Stimulated activated CD8-positive, alpha-beta memory T cell treated with anti-CD3 and anti-CD28 coated beads, Interleukin-12 subunit alpha, Interleukin-12 subunit beta, amount 100 ng/mL, for 24 hours (primary cell): ENCODE data around the gene NUDT4.
A peak's percentile ranks its signal among the peaks of the same experiment; 100 is the strongest.
"Not testable (repeated sequence)": the region's sequence is repeated elsewhere in the genome, so short reads cannot be mapped to it uniquely, and the experiment has no call there.

Experiments
- DNase-seq: peaks from one replicate; pipeline ENCODE4 v3.0.0-alpha.2; 2020; ENCODE audit errors: extremely low read depth

NUDT4 gene

DNA sequence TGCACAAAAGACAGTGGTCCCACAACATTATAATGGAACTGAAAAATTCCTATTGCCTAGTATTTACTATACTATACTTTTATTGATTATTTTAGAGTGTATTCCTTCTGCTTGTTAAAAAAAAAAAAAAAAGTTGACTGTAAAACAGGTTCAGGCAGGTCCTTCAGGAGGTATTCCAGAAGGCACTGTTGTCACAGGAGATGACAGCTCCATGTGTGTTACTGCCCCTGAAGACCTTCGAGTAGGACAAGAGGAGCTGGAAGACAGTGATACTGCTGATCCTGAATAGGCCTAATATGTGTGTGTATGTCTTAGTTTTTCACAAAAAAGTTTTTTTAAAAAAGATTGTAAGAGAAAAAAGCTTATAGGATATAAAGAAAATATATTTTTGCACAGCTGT is 51.7 kb downstream of the NUDT4 start:
- DNase-seq = no peak

DNA sequence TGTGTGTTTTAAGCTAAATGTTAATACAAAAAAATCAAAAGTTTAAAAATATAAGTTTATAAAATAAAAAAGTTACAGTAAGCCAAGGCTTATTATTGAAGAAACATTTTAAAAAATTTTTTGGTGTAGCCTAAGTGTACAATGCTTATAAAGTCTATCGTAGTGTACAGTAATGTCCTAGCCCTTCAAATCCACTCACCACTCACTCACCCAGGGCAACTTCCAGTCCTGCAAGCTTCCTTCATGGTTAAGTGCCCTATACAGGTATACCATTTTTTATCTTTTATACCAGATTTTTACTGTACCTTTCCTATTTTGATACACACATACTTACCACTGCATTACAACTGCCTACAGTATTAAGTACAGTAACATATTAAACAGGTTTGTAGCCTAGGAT is 52.1 kb downstream of the NUDT4 start:
- DNase-seq = no peak

DNA sequence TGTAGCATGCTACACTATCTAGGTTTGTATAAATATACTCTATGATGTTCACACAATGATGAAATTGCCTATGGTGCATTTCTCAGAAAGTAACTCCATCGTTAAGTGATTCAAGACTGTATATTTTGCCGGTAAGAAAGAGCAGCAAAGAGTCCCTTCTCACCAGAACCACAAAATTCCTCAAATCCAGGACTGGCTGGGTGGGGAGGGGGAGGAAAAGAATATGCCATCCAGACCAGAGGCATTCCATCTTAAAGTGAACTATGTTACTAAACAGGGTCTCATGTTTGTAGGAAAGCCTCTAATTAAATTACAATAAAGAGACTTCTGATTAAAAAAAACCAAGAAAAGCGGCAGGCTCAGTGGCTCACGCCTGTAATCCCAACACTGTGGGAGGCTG is 52.6 kb downstream of the NUDT4 start:
- DNase-seq = no peak

DNA sequence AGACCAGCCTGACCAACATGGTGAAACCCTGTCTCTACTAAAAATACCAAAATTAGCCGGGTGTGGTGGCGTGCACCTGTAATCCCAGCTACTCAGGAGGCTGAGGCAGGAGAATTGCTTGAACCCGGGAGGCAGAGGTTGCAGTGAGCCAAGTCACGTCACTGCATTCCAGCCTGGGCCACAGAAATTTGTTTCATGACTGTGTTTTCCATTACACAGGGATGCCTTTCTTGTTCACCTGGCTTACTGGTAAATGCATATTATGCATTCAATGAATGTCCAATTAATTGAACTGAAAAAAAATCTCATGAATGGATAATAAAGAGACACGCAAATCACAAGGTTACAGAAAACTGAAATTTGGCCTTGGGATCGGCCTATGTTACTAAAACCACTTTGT is 54.3 kb downstream of the NUDT4 start:
- DNase-seq = not testable (repeated sequence)

DNA sequence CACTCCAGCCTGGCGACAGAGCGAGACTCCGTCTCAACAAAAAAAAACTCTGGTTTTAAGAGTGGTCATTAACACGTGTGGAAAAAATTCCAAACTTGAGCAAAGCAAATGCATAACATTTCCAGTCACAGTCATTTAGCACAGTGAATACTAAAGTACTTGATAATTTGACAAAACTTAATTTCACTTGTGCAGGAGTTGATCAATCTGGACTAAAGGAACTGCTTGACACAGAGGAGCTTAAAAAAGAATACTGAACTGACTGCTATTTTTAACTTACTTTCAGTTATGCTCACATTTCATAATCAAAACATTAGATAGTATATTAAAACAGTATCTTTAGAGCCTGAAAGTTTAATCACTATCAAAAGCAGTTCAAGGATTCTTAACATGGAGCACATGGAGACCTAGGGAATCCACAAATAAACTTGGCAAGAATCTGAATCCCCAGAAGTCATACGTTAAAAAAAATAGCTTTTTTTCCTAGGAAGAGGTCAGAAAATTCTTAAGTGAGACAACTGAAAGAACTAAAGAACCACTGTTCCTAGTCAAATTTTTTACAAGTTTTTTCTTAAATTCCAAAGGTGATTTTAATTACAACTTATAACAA is 56.6 kb downstream of the NUDT4 start:
- DNase-seq = no peak

DNA sequence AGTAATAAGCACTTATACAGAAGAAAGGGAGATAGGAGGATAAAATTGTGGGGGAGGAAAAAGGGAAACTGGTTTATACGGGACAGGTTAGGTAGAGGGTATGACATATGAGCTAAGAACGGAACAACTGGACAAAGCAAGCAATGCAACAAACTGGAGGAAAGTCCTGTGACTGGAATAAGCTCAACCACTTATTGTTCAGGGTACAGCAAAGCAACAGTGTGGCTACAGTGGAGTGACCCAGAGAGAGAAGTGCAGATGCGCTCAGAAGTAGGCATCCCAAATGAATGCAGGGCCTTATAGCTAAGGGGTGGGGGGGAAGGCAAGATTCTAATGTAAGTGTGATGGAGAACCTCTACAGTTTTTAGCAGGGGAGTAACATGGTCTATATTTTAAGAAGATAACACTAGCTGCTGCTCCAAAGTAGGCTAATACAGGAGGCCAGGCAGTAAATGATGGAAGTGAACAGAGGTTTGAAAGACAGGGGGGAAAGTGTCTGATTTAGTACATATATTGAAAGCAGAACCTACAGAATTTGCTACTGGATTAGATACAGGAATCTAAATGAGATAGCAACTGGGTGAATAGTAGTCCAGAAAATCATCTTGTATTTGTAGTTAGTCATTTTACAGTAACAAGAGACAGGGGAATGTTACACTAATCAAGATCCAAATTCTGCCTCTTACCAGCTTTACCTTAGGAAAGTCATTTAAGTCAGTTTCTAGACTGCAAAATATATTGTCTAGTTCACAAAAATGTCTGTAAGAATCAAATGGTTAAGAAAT is 60.7 kb downstream of the NUDT4 start:
- DNase-seq = no peak

DNA sequence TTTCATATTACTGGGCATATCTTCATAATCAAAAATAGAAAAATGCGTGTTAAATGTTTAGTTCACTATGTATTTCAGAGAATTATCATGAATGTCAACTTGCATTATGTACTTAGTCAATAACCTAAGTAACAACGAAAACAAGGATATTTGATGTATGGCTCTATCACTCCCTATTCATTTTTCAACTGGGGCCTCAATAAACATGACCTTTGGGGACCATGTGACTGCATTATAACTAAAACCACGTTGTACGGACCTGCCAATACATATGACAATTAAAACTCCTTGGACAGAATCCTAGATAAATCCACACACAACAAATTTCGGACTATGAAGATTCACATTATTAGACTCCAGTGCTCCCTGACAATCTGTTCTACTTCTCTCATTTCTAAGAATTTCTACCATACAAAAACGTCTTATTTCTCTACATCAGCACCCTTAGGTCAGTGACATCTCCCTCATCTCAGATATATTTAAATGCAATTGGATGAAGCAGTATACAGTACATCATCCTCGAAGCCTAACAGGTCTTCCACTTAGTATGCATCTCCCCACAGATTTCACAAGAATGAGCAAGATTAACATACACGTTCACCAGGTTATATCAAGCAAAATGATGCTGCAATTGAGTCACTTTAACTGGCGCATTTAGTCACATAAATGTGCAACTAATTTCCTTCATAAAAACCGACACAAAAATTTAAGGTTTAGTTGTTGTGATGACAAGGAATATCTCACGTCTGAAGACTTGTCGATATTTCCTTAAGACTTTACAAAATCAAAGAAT is 62.5 kb downstream of the NUDT4 start:
- no peak for DNase-seq

DNA sequence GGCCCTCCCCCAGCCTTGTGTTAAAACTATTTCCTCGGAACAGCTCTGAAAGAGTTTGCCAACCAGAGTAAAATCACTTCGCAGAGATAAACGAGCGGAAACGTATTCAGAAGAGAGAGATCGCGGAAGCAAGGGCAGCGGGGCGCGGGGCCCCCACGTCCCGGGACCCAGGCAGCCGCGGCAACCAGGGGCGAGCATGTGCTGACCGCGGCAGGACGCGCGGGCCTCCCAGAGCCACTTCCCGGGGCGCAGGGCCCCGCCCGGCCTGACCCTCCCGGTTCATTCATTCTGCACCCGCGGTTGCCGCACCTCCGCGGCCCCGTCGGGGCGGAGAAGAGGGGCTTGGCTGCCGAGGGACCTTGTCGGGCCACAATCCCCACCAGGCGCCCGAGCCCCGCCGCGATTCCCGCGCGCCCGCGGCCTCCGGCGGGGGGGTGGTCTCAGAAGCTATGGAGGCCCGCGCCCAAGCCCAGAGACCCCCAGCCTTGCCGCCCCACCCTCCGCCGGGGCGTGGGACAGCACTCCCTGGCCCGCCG is 63.4 kb downstream of the NUDT4 start:
- no peak for DNase-seq

DNA sequence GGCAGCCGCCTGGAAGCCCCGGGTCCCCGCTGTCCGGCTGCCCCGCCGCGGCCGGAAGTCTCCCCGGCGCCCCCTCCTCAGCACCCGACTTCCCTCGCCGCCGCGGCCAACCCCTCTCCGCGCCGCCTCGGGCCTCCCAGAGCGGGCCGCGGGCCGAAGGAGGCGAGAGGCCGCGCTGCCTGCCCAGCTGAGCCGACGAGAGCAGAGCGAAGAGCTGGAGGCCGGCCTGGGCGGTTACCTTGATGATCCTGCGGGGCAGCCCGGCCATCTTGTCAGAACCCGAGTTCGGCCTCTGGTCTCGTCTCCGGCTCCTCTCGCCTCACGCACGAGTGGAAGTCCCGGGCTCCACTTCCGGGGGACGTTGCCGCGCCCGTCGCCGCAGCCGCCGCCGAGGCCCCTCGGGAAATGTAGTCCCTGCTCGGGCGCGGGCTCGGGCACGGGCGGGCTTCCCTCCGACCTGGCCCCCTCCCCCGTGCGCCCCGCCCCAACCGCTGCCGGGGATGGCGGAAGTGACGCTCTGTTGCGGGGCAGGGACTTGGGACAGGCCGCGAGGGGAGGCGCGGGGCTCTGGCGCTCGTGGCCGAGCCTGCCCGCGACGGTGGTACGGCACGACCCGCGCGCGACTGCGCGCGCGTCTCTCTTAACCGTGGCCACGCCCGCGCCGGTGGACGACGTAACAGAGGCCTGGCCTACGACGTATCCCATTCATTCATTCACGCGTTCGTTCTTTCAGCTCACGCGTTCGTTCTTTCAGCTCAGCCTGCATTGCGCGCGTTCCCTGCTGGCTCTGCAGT is 64.1 kb downstream of the NUDT4 start, which contains the start of gene UBE2N:
Gene UBE2N, minus strand, starts transcription at position 331 of the 794 bp plus-strand sequence. Its CDS starts 63 bp downstream, at position 268.
- peak; percentile 95 for DNase-seq

DNA sequence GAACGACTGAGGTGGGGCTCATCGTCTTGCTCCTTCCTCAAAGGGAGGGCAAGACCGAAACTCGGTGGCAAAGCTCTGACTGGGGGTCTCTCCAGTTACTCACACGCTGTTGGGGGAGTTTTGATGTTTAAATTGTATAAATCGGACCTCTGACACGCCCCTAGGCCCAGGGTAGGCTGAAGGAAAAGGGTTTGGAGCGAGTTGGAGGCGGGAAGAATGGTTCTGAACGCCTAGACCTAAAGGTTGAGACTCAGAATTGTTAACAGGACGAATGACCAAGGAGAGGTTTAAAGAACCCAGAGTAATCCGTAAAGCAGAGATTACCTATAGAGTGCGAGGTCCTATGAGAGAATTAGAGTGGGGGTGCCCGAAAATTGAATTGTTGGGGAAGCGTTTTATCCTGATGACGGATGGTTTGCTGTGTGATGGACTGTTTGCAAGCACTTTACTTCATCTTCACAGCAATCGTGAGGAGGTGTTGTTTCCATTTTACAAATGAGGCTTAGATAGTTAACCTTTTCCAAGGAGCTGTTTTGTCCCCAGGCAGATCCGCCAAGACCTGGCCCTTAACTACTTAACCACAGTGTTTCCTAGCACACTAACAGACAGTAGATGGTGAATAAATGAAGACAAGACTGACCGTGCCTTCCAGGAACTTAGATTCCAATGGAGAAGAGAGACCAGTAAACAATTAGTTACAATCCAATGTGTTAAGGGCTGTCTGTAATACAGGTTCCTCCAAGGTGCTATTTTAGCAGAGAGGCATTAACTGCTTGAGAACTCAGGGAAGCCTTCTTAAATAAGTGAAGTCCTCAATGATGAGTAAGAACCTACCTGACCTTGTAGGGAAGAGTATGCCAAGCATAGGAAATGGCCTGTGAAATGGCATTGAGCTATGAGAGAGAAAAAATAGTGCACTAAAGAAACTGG is 65.0 kb downstream of the NUDT4 start:
- DNase-seq = no peak

DNA sequence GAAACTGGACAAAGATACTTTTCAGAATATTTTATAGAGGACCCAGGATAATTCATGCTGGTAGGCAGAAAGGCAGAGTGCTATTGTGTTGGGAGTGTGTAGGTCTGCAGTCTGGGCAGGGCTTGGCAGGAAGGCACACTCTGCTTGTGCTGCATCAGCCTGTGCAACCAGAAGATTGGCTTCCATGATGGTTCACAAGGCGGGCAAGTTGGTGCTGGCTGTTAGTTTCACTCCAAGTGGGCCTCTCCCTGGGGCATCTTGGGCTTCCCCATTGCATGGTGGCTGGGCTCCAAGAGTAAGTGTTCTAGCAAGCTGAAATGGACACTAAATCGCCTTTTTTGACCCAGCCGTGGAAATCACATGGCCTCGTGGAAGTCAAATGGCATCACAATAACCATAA is 65.9 kb downstream of the NUDT4 start:
- no peak for DNase-seq

DNA sequence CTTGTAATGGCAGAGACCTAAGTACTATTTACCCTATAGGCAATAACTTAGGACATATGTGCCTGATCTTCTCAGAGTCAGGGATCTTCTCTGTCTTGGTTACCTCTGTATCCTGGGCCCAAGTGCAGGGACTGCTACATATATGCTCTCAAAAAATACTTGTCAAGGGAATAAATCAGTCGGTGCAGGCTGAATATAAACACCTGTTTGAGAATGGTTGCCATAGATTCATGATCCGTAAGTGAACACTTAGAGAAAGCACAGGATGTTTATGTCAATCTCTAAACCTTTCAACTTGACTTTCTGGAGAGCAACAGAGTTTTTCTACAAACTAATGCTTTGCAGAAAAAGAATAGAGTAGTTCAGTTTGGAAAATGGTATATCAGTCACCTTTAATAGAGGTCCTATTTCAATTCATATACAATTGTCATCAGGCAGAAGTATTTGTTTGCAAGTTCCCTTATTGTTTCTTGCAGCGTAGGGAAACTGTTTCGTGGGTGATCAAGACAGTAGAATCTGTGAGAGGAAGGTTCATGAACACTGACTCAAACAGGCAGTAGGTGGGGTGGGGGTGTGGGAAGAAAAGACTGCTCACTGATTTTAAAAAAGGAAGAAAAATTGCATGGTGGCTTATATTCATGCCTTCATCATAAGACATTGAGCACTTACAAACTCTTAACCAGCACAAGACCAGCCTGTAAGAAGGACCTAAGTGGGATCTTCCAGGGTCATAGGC is 70.0 kb downstream of the NUDT4 start:
- DNase-seq = no peak

DNA sequence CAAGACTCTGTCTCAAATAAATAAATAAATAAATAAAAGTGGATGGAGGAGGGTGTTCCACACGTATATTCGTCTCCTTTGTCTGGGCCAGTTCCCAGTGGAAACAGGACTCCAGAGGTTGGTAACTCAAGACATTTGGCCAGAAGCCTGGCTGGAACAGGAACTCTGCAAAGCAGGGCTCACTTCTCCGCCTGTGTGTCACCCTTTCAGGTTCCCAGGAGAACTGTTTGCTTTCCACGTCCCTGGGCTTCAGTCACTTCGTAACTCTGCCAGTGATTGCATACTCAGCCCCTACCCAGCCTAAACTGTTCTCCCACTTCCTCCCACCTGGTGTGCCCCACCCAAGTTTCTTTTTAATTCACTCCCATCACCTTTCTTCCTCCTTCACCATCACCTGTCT is 71.1 kb downstream of the NUDT4 start:
- DNase-seq = no peak

DNA sequence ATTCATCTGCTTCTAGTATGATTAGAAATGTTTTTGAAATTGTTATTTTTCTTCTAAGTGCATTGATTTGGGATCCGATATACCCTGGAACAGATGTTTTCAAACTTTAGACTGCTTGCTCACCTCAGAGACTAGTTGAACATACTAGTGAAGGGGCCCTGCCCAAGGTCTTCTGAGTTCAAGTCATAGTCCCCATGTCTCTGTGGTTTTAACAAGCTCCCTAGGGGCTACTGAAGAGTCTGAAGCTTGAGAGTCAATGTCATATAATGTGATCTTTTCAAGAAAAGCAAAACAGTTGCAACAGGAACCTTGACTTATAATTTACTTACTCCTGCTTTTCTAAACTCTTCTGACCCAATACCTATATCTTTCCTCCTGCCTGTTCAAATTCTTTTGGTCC is 71.6 kb downstream of the NUDT4 start:
- DNase-seq = no peak

DNA sequence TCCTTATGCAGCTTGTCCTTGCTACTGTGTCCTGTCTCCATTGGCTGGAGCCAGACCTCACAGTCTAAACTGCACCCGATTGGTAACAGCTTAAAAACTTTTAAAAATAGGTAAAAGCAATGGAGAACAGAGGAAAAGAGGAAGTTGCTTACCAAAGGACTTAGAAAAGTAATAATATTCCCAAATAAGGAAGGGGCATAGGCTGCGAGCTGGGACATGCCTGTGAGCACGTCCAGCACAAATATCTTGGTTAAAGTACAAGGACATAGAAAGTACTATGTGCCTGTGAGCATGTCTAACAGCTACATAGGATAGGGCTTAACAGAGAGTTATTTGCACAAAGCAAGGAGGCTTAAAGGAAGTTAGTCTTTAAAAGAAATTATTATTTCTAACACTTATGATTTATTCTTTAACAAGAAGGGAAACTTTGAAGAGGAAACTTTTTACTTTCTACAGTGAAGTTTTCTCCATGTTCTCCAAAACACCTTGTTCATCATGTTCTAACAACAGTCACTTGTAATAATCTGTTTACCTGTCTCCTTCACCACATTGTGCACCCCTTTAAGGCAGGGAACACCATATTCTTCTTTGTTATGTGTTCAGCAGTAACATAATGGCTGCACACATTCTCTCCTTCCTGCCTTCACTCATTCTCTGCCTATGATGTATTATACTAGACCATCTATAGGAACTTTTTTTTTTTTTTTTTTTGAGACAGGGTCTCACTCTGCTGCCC is 73.9 kb downstream of the NUDT4 start:
- no peak for DNase-seq

DNA sequence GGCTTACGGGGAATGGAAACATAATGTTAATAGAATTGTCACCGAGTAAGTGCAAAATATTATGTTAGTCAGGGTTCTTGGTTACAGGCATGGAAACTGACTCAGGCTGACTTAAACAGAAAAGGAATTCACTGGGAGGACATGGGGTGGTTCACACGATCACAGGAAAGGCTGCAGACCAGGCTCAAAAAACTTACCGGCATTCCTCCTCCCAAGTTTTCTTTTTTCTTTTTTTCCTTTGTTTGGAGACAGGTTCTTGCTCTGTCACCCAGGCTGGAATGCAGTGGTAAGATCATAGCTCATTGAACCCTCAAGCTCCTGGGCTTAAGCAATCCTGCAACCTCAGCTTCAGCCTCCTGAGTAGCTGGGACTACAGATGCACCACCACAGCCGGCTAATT is 75.9 kb downstream of the NUDT4 start:
- no peak for DNase-seq

DNA sequence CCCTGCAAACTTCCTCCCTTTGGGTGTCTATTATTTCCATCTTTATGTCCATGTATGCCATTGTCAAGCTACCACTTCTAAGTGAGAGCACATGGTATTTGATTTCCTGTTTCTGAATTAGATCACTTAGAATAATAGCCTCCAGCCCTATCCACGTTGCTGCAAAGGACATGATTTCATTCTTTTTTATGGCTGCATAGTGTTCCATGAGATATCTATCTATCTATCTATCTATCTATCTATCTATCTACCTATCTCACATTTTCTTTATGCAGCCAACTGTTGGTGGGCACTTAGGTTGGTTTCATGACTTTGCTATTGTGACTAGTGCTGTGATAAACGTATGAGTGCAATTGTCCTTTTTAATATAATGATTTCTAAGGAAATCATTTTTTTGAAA is 78.4 kb downstream of the NUDT4 start:
- DNase-seq = no peak
